Panc1 (cell line): ENCODE results near the gene SYTL3.

Experiments used
- CTCF ChIP-seq: fragments of 450-650 bp; IDR thresholded peaks from 2 replicates; pipeline ENCODE4 v1.5.1; 2017; ENCODE audit warnings: mild to moderate bottlenecking
- POLR2AphosphoS5 ChIP-seq: IDR thresholded peaks from 2 replicates; pipeline ENCODE4 v1.6.1; 2012; ENCODE audit warnings: mild to moderate bottlenecking, low read depth, low read length, moderate library complexity
- REST ChIP-seq, 2 experiments: IDR thresholded peaks; 2 replicates each; pipeline ENCODE4 v1.6.1; 2011 to 2012; ENCODE audit warnings: low read depth in 2 of 2, control low read depth in 1 of 2, low read length in 1 of 2, mild to moderate bottlenecking in 1 of 2, moderate library complexity in 1 of 2; ENCODE audit not compliant: insufficient read depth in 1 of 2

- TF ChIP-seq CTCF, result no peak
- no peak for TF ChIP-seq POLR2AphosphoS5
- TF ChIP-seq REST (IDR thresholded peaks at IDR 0.05; ENCODE audit: insufficient read depth in 1 of 2, low read depth in 2 of 2, low read length in 1 of 2), result no peak
These were observed 38.1 kb upstream of the SYTL3 start for GRCh38 chr6:158611541-158612370.
